Neural cell (in vitro differentiated cells): ENCODE data around the gene GZF1.

Source experiments
- EP300 ChIP-seq: fragments of 450-650 bp; conservative IDR thresholded peaks from 2 replicates; pipeline ENCODE4 v1.6.1; 2014; ENCODE audit warnings: antibody characterized with exemption, mild to moderate bottlenecking, moderate library complexity; ENCODE audit not compliant: poor library complexity, severe bottlenecking
- EZH2 ChIP-seq: fragments of 200-600, 300-800 bp; shearing (Covaris generic), sonication (generic); IDR thresholded peaks from 2 replicates; pipeline ENCODE4 v1.6.1; 2014; ENCODE audit warnings: antibody characterized with exemption, low read length, borderline replicate concordance, mild to moderate bottlenecking; ENCODE audit not compliant: insufficient read depth, poor library complexity, severe bottlenecking
- POLR2AphosphoS5 ChIP-seq: IDR thresholded peaks from 2 replicates; pipeline ENCODE4 v1.6.1; 2012
- RAD21 ChIP-seq: fragments of 450-650 bp; conservative IDR thresholded peaks from 2 replicates; pipeline ENCODE4 v1.6.1; 2014; ENCODE audit warnings: antibody characterized with exemption, mild to moderate bottlenecking, moderate library complexity
- SMC3 ChIP-seq: fragments of 450-650 bp; conservative IDR thresholded peaks from 2 replicates; pipeline ENCODE4 v1.6.1; 2014; ENCODE audit warnings: antibody characterized with exemption, mild to moderate bottlenecking, moderate library complexity; ENCODE audit not compliant: poor library complexity
- TAF1 ChIP-seq: IDR thresholded peaks from 2 replicates; pipeline ENCODE4 v1.6.1; 2012; ENCODE audit warnings: low read depth
- TF ChIP-seq, protein P1 (sequence below): IDR thresholded peaks from 2 replicates; pipeline ENCODE4 v1.6.1; 2012; ENCODE audit warnings: borderline replicate concordance
- TF ChIP-seq, protein P2 (sequence below): fragments of 450-650 bp; IDR thresholded peaks from 2 replicates; pipeline ENCODE4 v1.5.1; 2014; ENCODE audit warnings: antibody characterized with exemption, mild to moderate bottlenecking, moderate library complexity; ENCODE audit not compliant: poor library complexity, severe bottlenecking

DNA sequence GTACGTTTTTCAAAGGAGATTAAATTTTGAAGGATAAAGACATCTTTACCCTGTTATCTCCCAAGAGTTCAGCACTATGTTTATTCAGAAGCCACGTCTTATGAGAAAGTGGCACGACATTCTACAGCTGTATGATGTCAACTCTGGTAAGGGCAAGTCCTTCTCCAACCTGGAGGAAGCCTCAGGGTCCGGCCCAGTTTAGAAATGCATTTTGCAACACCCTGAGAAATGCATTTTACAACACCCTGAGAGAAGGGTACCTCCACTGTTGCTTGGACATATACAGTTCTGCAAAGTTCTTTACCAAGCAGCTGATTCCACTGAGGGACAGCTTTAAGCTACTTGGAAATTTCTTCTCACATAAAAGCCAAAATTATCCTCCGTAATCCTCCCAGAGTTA is 41.8 kb downstream of the GZF1 start:
- TF ChIP-seq POLR2AphosphoS5 (no peak), EZH2 (no peak), RAD21 (no peak), SMC3 (no peak), EP300 (no peak), TAF1 (no peak)
- TF ChIP-seq, protein P1, sequence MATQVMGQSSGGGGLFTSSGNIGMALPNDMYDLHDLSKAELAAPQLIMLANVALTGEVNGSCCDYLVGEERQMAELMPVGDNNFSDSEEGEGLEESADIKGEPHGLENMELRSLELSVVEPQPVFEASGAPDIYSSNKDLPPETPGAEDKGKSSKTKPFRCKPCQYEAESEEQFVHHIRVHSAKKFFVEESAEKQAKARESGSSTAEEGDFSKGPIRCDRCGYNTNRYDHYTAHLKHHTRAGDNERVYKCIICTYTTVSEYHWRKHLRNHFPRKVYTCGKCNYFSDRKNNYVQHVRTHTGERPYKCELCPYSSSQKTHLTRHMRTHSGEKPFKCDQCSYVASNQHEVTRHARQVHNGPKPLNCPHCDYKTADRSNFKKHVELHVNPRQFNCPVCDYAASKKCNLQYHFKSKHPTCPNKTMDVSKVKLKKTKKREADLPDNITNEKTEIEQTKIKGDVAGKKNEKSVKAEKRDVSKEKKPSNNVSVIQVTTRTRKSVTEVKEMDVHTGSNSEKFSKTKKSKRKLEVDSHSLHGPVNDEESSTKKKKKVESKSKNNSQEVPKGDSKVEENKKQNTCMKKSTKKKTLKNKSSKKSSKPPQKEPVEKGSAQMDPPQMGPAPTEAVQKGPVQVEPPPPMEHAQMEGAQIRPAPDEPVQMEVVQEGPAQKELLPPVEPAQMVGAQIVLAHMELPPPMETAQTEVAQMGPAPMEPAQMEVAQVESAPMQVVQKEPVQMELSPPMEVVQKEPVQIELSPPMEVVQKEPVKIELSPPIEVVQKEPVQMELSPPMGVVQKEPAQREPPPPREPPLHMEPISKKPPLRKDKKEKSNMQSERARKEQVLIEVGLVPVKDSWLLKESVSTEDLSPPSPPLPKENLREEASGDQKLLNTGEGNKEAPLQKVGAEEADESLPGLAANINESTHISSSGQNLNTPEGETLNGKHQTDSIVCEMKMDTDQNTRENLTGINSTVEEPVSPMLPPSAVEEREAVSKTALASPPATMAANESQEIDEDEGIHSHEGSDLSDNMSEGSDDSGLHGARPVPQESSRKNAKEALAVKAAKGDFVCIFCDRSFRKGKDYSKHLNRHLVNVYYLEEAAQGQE: no peak
- TF ChIP-seq, protein P2, sequence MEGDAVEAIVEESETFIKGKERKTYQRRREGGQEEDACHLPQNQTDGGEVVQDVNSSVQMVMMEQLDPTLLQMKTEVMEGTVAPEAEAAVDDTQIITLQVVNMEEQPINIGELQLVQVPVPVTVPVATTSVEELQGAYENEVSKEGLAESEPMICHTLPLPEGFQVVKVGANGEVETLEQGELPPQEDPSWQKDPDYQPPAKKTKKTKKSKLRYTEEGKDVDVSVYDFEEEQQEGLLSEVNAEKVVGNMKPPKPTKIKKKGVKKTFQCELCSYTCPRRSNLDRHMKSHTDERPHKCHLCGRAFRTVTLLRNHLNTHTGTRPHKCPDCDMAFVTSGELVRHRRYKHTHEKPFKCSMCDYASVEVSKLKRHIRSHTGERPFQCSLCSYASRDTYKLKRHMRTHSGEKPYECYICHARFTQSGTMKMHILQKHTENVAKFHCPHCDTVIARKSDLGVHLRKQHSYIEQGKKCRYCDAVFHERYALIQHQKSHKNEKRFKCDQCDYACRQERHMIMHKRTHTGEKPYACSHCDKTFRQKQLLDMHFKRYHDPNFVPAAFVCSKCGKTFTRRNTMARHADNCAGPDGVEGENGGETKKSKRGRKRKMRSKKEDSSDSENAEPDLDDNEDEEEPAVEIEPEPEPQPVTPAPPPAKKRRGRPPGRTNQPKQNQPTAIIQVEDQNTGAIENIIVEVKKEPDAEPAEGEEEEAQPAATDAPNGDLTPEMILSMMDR: no peak
